HFF-Myc (cell line): ENCODE data around the gene RPS17.

ENCODE experiments used
- DNase-seq: peaks from one replicate; pipeline ENCODE4 v3.0.0-alpha.2; 2011; ENCODE audit warnings: low read depth; ENCODE audit errors: extremely low read depth
- H3K4me3 ChIP-seq: replicated peaks from 2 replicates; pipeline ENCODE4 v1.5.1; 2011; ENCODE audit warnings: low read depth, mild to moderate bottlenecking, control low read depth, low read length
- TF ChIP-seq, protein P1 (sequence below): IDR thresholded peaks from 2 replicates; pipeline ENCODE4 v1.5.1; 2012; ENCODE audit warnings: mild to moderate bottlenecking, low read depth, low read length, control low read depth; ENCODE audit errors: missing control alignments

Gene RPS17

DNA sequence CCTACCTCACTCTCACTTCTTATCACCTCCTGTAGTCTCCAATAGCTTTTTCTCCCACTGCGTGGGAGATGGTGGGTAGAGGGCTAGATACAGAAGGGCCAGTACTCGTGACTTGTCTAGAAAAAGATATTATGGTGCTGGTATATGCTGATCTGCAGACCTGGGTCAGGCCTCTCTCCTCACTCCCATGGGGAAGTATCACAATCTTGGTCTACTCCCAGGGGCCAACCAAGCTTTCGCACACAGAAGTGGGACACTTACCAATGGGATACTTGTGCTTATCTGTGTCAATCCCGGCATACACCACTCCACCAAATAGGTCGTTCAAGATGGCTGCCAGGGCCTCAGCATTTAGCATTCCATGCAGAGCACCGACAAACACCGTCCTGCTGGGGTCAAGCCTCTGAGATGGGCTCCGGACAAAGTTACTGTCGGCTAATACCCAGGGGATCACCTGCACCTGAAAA, 9.0 kb upstream of the RPS17 start:
- DNase-seq: no peak
- no peak overlapping the region for H3K4me3 ChIP-seq
- TF ChIP-seq, protein P1, sequence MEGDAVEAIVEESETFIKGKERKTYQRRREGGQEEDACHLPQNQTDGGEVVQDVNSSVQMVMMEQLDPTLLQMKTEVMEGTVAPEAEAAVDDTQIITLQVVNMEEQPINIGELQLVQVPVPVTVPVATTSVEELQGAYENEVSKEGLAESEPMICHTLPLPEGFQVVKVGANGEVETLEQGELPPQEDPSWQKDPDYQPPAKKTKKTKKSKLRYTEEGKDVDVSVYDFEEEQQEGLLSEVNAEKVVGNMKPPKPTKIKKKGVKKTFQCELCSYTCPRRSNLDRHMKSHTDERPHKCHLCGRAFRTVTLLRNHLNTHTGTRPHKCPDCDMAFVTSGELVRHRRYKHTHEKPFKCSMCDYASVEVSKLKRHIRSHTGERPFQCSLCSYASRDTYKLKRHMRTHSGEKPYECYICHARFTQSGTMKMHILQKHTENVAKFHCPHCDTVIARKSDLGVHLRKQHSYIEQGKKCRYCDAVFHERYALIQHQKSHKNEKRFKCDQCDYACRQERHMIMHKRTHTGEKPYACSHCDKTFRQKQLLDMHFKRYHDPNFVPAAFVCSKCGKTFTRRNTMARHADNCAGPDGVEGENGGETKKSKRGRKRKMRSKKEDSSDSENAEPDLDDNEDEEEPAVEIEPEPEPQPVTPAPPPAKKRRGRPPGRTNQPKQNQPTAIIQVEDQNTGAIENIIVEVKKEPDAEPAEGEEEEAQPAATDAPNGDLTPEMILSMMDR: no peak

DNA sequence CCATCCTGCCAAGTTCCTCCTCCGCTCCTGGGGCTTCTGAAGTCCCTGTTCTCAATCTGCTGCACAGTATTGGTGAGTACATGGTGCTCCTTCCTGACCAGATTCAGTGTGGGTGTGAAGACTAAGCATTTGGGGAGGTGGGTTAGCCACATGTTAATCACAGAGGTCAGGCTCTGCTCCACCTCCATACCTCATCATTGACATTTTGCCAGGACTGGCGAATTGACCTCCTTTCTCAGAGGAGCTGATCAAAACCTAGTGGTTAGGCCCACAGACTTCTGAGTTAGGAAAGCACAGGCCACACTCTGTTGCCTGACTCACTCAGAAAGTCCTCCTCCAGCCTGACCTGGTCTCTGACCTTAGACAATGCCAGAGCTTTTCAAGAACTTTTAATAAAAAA, 8.4 kb upstream of the RPS17 start:
- H3K4me3 ChIP-seq: no peak overlapping the region
- DNase-seq: no peak
- TF ChIP-seq, protein P1: no peak

DNA sequence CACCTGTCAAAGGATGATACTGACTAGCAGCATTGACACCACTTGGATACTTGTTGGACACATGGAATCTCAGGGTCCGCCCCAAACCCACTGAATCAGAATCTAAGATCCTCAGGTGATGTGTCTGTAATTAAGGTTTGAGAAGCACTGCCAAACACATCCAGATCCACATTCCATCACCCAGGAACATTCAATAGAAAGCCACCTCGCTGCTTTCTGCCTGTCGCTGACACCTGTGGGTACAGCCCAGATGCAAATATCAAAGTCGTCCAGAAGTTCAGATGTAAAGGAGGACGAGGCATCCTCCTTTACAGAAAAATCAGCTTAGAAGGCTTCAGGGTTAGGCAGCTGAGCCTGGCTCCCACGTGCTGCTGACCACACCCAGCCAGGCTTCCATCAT, 5.2 kb upstream of the RPS17 start:
- TF ChIP-seq, protein P1: no peak
- DNase-seq: no peak
- no peak overlapping the region for H3K4me3 ChIP-seq

DNA sequence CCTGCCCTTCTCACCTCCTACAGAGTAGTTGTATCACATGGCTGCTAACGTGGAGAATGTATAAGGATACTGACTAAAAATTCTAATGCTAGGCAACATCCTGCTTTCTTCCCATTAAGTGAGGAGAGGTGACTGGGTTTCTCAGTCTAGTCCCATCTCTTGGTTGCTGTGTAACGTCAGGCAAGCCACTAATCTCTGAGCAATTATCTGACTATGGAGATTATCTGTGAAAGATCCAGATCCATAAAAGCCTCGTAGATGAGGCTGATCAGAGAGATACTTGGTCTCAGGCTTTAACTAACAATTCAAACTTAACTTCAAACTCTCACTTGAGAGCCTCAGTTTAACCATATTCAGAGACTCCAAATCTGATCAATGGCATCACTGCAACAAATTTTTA, 4.7 kb upstream of the RPS17 start:
- TF ChIP-seq, protein P1: no peak
- no peak for DNase-seq
- no peak overlapping the region for H3K4me3 ChIP-seq

DNA sequence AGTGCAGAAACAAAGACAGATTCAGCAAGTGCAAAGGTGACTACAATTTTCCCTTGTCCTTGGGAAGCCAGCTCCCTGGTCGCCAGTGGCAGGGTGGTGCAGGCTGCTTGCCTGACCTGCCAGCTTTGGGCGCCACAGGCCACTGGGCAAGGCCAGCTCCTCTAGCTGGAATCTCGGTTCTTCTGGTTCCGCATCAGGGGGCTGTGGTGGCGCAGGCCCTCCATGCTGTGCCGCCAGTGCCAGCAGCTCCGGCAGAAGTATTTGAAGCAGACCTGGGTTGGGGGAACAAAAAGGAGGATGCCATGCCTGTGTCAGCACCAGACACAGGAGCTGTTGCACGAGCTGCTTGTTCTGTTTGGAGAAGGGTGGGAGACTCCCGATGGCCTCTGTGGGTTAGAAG, 4.2 kb upstream of the RPS17 start:
- TF ChIP-seq, protein P1: no peak
- no peak for DNase-seq
- H3K4me3 ChIP-seq: no peak overlapping the region

DNA sequence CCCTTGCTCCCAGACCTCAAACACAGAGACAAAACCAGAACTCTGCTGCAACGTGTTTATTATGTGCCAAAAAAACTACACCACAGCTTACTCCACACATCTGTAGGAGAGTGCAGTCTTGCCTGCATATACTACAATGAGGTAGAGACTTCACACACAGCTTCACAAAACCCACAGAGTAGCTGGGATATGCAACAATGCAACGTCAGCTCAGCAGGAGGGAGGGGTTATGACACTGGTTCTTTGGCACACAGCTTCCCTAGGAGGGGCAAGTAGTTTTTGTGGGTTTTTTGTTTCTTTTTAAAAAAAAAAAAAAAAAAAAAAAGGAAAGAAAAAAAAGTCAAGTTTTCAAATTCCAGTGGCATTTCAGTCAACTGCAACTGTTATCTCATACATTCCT, 2.9 kb upstream of the RPS17 start:
- H3K4me3 ChIP-seq: no peak overlapping the region
- TF ChIP-seq, protein P1: no peak
- peak; percentile 47 for DNase-seq

DNA sequence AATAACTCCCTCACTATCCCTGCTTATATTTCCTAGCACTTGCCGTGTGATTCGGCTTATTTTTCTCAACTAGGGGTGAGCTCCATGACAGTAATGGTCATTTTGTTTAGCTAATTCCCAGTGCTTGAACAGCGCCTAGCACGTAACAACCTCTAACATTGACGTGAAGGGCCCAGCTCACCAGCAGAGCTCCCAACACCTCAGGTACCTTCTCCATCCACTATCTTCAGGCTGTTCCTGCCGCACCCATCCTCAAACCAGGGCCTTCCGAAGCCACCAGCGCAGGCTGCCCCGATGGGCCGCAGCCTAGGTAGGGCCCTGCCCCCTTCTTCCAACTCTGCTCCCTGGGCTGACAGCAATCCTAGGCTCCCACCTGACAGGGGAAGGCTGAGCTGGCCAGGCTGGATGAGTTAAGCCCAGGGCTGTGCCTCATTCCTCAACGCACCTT, 751 bp upstream of the RPS17 start:
- no peak for DNase-seq
- TF ChIP-seq, protein P1: no peak
- peak overlapping the region; percentile 97 for H3K4me3 ChIP-seq
